SH-SY5Y (cell line): ENCODE results near the gene AVPR1B.

Experiments
- GATA2 ChIP-seq: IDR thresholded peaks from 2 replicates; pipeline ENCODE4 v1.6.1; 2011; ENCODE audit warnings: mild to moderate bottlenecking, low read depth, low read length
- GATA3 ChIP-seq: IDR thresholded peaks from 2 replicates; pipeline ENCODE4 v1.6.1; 2011; ENCODE audit warnings: low read depth, mild to moderate bottlenecking, low read length, moderate library complexity

AVPR1B gene

GRCh38 chr1:206079135-206079534 lies 38.1 kb downstream of the AVPR1B start:
- no peak for TF ChIP-seq GATA3
- no peak for TF ChIP-seq GATA2

GRCh38 chr1:206075786-206076755 lies 41.1 kb downstream of the AVPR1B start:
- TF ChIP-seq GATA2 (no peak), GATA3 (no peak)

GRCh38 chr1:206074839-206075238 lies 42.3 kb downstream of the AVPR1B start:
- TF ChIP-seq GATA2: no peak

GRCh38 chr1:206070627-206071304 lies 46.4 kb downstream of the AVPR1B start:
- TF ChIP-seq GATA2 (no peak), GATA3 (no peak)

GRCh38 chr1:206068314-206068713 lies 48.9 kb downstream of the AVPR1B start:
- TF ChIP-seq GATA3 (no peak), GATA2 (no peak)

- no peak for TF ChIP-seq GATA2
- no peak for TF ChIP-seq GATA3
Observed at GRCh38 chr1:206067486-206068227, 49.5 kb downstream of the AVPR1B start.

GRCh38 chr1:206066479-206067171 lies 50.6 kb downstream of the AVPR1B start:
- no peak for TF ChIP-seq GATA2
- TF ChIP-seq GATA3: no peak

- no peak for TF ChIP-seq GATA2
- TF ChIP-seq GATA3: no peak
Observed at GRCh38 chr1:206065547-206066145, 51.5 kb downstream of the AVPR1B start.

- TF ChIP-seq GATA3 (no peak), GATA2 (no peak)
Observed at GRCh38 chr1:206062464-206062863, 54.7 kb downstream of the AVPR1B start.

- no peak for TF ChIP-seq GATA2
- TF ChIP-seq GATA3: no peak
Observed at GRCh38 chr1:206060844-206061243, 56.3 kb downstream of the AVPR1B start.
